IPS-15b (cell line): Measurements from ENCODE around the gene KLHDC10.
"Not testable (repeated sequence)": the region's sequence is repeated elsewhere in the genome, so short reads cannot be mapped to it uniquely, and the experiment has no call there.

Experiments
- H3K27me3 ChIP-seq: one replicate; pipeline ENCODE4 v1.6.1; 2013; ENCODE audit warnings: low read length; ENCODE audit not compliant: control insufficient read depth, insufficient read depth
- H3K36me3 ChIP-seq: one replicate; pipeline ENCODE4 v1.6.1; 2013; ENCODE audit warnings: low read length; ENCODE audit not compliant: control insufficient read depth, insufficient read depth
- H3K4me1 ChIP-seq: one replicate; pipeline ENCODE4 v1.6.1; 2013; ENCODE audit warnings: mild to moderate bottlenecking, low read length; ENCODE audit not compliant: control insufficient read depth, insufficient read depth
- H3K4me3 ChIP-seq: one replicate; pipeline ENCODE4 v1.5.1; 2013; ENCODE audit warnings: low read depth, low read length
- H3K9ac ChIP-seq: one replicate; pipeline ENCODE4 v1.6.1; 2013; ENCODE audit warnings: low read depth, mild to moderate bottlenecking, low read length
- H3K9me3 ChIP-seq: one replicate; pipeline ENCODE4 v1.6.1; 2013; ENCODE audit warnings: mild to moderate bottlenecking, low read length; ENCODE audit not compliant: control insufficient read depth, insufficient read depth

KLHDC10 gene

DNA sequence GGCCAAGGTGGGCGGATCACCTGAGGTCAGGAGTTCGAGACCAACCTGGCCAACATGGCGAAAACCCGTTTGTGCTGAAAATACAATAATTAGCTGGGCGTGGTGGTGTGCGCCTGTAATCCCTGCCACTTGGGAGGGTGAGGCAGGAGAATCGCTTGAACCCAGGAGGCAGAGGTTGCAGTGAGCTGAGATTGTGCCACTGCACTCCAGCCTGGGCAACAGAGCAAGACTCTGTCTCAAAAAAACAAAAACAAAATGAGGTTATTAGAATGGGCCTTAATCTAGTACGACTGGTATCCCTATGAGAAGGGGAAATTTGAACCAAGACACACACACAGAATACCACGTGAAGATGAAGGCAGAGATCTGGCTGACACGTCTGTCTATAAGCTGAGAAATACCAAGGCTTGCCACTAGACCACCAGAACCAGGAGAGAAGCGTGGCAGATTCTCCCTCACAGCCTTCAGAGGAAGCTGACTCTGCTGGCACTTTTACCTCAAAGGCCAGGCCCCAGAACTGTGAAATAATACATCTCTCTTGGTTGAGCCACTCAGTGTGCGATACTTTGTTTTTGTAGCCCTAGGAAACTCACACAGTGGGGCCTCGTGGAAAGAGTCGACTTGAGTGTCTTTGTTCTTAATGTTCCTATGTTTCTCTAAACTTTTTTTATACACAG is 75.2 kb downstream of the KLHDC10 start:
- Histone ChIP-seq H3K36me3 (no peaks in the 10 kb centered on the region), H3K9me3 (no peaks in the 10 kb centered on the region), H3K9ac (no peak overlapping the region), H3K4me1 (peaks cover 6% of the 10 kb centered on the region), H3K4me3 (no peak overlapping the region), H3K27me3 (peaks cover 4% of the 10 kb centered on the region)

DNA sequence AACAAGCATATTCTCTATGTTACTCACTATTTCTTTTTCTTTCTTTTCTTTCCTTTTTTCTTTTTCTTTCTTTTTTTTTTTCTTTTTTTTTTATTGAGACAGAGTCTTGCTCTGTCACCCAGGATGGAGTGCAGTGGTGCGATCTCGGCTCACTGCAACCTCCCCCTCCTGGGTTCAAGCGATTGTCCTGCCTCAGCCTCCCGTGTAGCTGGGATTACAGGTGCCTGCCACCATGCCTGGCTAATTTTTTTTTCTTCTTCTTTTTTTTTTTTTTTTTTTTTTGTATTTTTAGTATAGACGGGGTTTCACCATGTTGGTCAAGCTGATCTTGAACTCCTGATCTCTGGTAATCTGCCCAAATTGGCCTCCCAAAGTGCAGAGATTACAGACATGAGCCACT is 75.8 kb downstream of the KLHDC10 start:
- not testable (repeated sequence) for H3K4me1 ChIP-seq, H3K9me3 ChIP-seq

GRCh38 chr7:130146693-130147405 is 76.5 kb downstream of the KLHDC10 start:
- Histone ChIP-seq H3K9me3 (no peaks in the 10 kb centered on the region), H3K9ac (no peak overlapping the region), H3K36me3 (no peaks in the 10 kb centered on the region), H3K4me3 (no peak overlapping the region), H3K27me3 (peaks cover 4% of the 10 kb centered on the region), H3K4me1 (peaks cover 4% of the 10 kb centered on the region)

More for the DNA sequence above, 75.8 kb downstream of the KLHDC10 start:
- H3K4me3 ChIP-seq, H3K36me3 ChIP-seq, H3K27me3 ChIP-seq, H3K9ac ChIP-seq: not testable (repeated sequence)

DNA sequence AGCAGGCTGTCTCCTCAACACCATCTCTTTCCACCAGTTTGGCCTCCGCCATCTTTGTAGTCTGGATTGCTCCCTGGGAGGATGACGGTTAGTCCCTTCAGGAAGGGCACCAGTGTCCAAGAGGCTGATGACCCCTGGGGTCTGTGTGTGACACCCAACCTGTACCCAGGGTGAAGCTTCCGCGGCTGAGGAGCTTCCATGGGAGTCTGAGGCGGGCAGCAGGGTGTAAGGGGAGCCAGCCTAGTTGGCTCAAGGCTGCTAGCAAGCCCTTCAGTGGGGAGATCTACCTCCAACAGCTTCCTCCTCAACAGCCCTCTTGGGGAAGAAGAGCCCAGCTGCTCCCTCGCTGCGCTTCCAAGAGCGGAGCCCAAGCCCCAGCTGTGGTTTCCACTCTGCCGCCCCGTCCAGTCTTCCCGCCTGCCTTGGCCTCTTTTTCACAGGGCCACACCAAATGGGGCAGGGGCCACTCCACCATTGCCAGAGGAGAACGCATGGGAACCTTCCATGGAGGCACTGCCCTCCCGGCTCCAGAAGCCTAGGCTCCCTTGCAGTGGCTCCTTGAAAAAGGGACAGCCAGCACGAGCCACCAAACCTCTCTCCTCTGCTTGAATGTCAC is 77.5 kb downstream of the KLHDC10 start:
- no peaks in the 10 kb centered on the region for H3K4me1 ChIP-seq
- H3K4me3 ChIP-seq, result no peak overlapping the region
- H3K9ac ChIP-seq, result no peak overlapping the region
- no peaks in the 10 kb centered on the region for H3K9me3 ChIP-seq
- peaks cover 2% of the 10 kb centered on the region for H3K27me3 ChIP-seq
- no peaks in the 10 kb centered on the region for H3K36me3 ChIP-seq

GRCh38 chr7:130148561-130148960 is 78.2 kb downstream of the KLHDC10 start:
- H3K27me3 ChIP-seq, result no peaks in the 10 kb centered on the region
- H3K36me3 ChIP-seq, result no peaks in the 10 kb centered on the region
- H3K9ac ChIP-seq, result no peak overlapping the region
- no peak overlapping the region for H3K4me3 ChIP-seq
- no peaks in the 10 kb centered on the region for H3K4me1 ChIP-seq
- no peaks in the 10 kb centered on the region for H3K9me3 ChIP-seq

DNA sequence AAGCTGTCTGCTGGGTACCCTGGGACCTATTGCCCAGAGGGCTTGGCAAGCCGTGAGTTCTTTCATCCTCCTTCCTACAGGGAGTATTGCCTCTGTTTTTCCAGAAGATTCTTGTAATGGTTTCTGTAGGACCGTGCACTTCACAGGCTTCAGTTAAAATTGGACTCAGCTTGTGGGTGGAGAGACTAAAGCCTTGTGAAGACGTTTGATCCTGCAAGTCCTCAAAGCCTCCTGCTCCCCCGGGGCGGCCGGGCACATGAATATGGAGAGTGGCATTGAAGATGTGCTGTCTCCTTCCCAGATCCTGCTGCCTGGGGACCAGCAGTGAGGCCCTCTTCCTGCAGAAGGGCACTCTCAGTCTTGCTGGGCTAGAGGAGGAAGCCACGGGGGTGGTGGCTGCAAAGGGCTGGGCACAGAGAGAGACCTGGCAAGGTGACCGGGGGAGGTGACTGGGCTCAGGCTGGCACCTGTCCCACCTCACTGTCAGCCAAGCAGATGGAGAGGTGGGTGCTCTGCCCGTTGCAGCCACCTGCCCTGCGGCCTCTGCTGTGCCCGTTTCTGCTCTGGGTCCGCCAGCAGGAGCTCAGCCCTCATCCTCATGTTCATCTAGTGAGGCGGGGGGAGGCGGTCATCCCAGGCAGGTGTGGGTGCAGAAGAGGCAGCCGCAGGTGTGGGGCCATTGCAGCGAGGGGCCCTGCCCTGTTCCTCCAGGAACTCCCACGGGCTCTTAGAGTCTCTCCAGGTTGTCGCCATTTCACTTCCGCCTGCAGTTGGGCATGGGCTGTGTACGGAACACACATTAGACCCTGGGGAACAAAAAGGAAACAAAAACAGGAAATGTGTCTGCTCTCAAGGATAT is 79.2 kb downstream of the KLHDC10 start:
- H3K9ac ChIP-seq, result no peak overlapping the region
- no peaks in the 10 kb centered on the region for H3K27me3 ChIP-seq
- no peaks in the 10 kb centered on the region for H3K36me3 ChIP-seq
- no peaks in the 10 kb centered on the region for H3K4me1 ChIP-seq
- no peaks in the 10 kb centered on the region for H3K9me3 ChIP-seq
- no peak overlapping the region for H3K4me3 ChIP-seq

- Histone ChIP-seq H3K27me3 (no peaks in the 10 kb centered on the region), H3K9ac (no peak overlapping the region), H3K36me3 (no peaks in the 10 kb centered on the region), H3K4me3 (no peak overlapping the region), H3K9me3 (no peaks in the 10 kb centered on the region), H3K4me1 (no peaks in the 10 kb centered on the region)
Measured at GRCh38 chr7:130150587-130150986, 80.3 kb downstream of the KLHDC10 start.

- Histone ChIP-seq H3K4me1 (no peaks in the 10 kb centered on the region), H3K4me3 (no peak overlapping the region), H3K36me3 (no peaks in the 10 kb centered on the region), H3K9ac (no peak overlapping the region), H3K27me3 (no peaks in the 10 kb centered on the region), H3K9me3 (no peaks in the 10 kb centered on the region)
Measured at GRCh38 chr7:130151591-130152492, 81.5 kb downstream of the KLHDC10 start.

DNA sequence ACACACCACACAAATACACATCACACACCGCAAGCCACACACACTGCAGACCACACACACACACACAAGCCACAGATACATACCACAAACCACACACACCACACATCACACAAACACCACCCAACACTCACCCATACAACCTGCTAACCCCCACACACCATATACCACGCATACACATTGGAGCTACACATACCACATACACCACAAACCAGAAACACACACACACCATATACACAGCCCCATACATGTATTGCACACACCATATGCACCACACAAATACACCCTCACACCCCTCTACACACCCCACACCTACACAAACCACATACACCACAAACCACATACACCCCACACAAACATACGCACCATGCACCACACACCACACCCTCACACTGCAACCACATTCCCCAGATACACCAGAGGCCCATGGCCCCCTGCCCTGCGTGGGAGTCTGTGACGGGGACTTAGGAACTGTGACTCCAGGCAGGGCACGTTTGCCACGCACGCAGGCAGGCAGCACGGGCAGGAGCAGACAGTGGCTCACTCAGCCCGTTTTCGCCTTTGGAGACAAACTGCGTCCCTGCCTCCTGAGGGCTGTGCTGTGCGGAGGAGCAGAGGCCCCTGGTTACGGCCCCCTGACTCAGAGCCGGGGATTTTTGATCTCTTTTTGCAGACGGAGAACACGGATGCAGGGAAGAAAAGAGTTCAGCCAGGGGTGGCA is 82.3 kb downstream of the KLHDC10 start:
- no peaks in the 10 kb centered on the region for H3K9me3 ChIP-seq
- H3K9ac ChIP-seq, result no peak overlapping the region
- no peaks in the 10 kb centered on the region for H3K4me1 ChIP-seq
- no peaks in the 10 kb centered on the region for H3K36me3 ChIP-seq
- H3K27me3 ChIP-seq, result no peaks in the 10 kb centered on the region
- H3K4me3 ChIP-seq, result no peak overlapping the region

DNA sequence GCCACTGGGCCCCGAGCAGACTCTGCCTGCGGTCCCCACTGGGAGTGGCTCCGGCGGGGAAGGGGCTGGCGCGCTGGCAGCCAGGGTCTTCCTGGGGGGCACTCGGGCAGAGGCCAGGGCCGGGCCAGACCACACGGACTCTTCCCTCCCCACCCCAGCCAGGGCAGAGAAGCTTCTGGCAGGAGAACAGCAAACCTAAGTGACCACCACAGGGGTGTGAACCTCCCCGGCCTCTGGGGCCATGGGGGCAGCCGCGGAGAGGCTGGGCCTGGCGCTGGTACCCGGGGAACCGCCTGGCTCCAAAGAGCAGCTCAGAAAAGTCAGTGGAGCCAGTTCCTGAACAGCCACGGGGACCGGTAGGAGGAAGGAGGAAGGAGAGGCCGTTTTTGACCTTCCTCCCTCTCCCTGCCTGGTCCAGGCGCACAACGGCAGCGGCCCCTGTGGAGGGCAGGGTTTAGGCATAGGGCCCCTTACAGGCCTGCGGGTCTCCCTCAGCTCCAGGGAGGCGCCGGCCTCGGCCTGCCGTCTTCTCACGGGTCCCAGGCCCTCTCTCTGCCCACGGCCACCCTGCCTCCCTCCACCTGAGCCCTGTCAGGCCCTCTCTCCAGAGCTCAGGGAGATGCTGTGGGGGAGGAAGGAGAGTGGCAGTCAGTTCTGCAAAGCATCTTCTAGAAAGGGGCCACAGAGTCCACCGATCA is 83.0 kb downstream of the KLHDC10 start:
- no peaks in the 10 kb centered on the region for H3K4me1 ChIP-seq
- no peak overlapping the region for H3K9ac ChIP-seq
- H3K36me3 ChIP-seq, result no peaks in the 10 kb centered on the region

More for the DNA sequence above, 83.0 kb downstream of the KLHDC10 start:
- Histone ChIP-seq H3K27me3 (no peaks in the 10 kb centered on the region), H3K9me3 (no peaks in the 10 kb centered on the region), H3K4me3 (no peak overlapping the region)
